PFSK-1 (cell line): Measurements from ENCODE around the gene YPEL1.

Experiments used
- FOXP2 ChIP-seq: optimal IDR thresholded peaks from 2 replicates; pipeline ENCODE3; 2011; ENCODE audit warnings: borderline replicate concordance, control low read depth, inconsistent platforms; ENCODE audit not compliant: insufficient read depth; ENCODE audit errors: extremely low read length, extremely low read depth
- POLR2AphosphoS5 ChIP-seq: IDR thresholded peaks from 2 replicates; pipeline ENCODE4 v1.6.1; 2012; ENCODE audit warnings: low read depth, mild to moderate bottlenecking, control low read depth, low read length, moderate library complexity
- TAF1 ChIP-seq: IDR thresholded peaks from 2 replicates; pipeline ENCODE4 v1.6.1; 2012; ENCODE audit warnings: low read length, control low read depth, borderline replicate concordance; ENCODE audit not compliant: insufficient read depth
- TF ChIP-seq, protein P1 (sequence below), 2 experiments: IDR thresholded peaks; 2 replicates each; pipeline versions ENCODE4 v1.6.1 to v1.8.0; 2011 to 2012; ENCODE audit warnings: low read depth in 2 of 2, low read length in 2 of 2, control low read depth in 1 of 2, inconsistent platforms in 1 of 2, mild to moderate bottlenecking in 1 of 2, moderate library complexity in 1 of 2; ENCODE audit not compliant: insufficient read depth in 1 of 2

DNA sequence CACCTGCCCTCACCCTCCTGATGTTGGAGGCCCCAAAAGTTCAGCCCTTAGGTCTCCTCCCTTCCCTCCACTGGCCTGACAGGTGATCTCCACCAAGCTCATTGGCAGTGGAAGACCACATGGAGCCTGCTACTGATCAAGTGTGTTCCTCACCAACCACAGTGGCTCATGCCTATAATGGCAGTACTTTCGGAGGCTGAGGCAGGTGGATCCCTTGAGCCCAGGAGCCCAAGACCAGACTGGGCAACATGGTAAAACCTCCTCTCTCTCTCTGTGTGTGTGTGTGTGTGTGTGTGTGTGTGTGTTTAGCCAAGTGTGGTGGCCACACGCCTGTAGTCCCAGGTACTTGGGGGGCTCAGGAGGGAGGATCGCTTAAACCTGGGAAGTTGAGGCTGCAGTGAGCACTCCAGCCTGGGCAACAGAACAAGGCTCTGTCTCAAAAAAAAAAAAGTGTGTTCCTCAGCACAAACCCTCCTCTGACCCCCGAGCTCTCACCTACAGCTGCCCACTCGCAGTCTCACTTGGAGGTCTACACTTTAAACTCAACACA is 4.3 kb upstream of the YPEL1 start:
- TF ChIP-seq POLR2AphosphoS5 (no peak), FOXP2 (no peak), TAF1 (no peak)
- TF ChIP-seq, protein P1, sequence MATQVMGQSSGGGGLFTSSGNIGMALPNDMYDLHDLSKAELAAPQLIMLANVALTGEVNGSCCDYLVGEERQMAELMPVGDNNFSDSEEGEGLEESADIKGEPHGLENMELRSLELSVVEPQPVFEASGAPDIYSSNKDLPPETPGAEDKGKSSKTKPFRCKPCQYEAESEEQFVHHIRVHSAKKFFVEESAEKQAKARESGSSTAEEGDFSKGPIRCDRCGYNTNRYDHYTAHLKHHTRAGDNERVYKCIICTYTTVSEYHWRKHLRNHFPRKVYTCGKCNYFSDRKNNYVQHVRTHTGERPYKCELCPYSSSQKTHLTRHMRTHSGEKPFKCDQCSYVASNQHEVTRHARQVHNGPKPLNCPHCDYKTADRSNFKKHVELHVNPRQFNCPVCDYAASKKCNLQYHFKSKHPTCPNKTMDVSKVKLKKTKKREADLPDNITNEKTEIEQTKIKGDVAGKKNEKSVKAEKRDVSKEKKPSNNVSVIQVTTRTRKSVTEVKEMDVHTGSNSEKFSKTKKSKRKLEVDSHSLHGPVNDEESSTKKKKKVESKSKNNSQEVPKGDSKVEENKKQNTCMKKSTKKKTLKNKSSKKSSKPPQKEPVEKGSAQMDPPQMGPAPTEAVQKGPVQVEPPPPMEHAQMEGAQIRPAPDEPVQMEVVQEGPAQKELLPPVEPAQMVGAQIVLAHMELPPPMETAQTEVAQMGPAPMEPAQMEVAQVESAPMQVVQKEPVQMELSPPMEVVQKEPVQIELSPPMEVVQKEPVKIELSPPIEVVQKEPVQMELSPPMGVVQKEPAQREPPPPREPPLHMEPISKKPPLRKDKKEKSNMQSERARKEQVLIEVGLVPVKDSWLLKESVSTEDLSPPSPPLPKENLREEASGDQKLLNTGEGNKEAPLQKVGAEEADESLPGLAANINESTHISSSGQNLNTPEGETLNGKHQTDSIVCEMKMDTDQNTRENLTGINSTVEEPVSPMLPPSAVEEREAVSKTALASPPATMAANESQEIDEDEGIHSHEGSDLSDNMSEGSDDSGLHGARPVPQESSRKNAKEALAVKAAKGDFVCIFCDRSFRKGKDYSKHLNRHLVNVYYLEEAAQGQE (IDR thresholded peaks at IDR 0.05; ENCODE audit: insufficient read depth in 1 of 2, low read depth in 2 of 2, low read length in 2 of 2): no peak
